ENCODE results near the gene HOXD4.

HOXD4 gene

DNA sequence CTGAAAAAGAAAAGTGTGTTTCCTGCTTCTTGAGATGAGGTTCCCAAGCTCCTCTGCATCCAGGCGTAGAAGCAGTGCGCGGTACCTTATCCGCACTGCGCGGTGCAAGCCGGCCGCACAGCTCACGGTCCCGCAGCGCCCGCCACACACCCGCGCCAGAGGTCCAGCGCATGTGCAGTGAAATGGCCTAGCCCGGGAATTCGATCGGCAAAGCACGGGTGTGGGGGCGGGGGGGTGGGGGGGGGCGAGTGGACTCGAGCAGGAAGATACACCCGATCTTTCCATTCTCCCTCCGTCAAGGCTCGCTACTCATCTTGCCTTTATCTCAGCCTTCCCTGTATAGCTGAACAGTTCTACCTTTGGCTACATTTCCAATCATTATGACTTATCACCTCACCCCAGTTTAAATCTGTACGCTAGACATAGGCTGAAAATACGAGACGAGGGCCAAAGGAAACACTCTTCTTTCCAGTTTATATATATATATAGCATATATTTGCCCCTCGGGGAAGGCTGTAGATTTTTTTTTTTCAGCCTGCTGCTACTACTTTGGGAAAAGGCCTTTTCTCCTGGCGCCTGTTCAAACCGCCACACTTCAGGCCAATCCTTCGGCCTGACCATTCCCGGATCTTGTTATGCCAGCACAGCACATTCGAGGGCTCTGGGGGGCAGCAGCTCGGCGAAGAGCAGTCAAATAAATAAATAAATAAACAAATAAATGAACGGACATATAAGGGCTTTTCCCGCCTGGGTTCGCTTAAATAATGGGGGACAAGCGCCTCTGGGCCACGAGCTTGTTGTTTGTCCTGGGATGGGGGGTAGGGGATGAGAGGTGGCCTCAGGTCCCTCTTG, 11.5 kb upstream of the HOXD4 start:
- no peak for DNase-seq (ENCODE audit: low read depth in 2 of 2)

DNA sequence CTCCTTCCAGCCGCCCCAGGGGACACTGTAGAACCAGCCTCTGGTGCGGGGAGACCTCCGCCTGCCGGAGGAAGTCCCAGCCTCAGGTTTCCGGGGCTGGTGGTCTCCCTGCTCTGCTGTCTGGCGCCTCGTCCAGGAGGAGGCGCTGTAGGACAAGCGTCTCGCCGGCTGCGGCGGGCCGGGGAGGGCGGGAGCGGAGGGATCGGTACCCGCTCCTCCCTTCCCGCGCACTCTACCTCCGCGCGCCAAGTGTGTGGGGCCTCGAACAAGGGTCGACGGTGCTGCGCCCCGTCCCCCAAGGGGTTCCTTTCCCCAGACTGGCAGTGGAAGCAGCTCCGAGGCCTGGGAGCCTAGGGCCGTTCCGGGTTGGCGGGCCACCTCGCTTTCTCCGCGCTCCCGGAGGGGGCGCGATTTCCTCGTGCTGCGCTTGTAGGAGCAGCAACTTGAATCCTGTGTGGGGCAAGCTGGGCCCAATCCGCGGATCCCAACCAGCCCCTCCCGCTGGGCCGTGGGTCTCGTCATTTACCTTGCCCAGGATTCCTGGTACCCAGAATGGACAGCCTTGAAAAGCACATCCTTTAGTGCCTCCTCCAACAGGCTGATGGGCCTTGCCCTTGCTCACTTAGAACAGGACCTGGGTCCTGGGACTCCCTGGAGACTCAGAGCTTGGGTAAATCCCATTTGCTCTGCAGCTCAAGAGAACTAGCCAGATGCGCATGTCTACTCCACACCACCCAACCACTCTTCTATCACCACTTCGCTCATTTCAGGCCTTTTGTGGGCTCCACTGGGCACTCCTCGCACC, 10.6 kb upstream of the HOXD4 start:
- peak; percentile 43 to 53 for DNase-seq (ENCODE audit: low read depth in 2 of 2)

- DNase-seq (ENCODE audit: low read depth in 2 of 2), result no peak
Measured at GRCh38 chr2:176142281-176142680, 9.1 kb upstream of the HOXD4 start.

DNA sequence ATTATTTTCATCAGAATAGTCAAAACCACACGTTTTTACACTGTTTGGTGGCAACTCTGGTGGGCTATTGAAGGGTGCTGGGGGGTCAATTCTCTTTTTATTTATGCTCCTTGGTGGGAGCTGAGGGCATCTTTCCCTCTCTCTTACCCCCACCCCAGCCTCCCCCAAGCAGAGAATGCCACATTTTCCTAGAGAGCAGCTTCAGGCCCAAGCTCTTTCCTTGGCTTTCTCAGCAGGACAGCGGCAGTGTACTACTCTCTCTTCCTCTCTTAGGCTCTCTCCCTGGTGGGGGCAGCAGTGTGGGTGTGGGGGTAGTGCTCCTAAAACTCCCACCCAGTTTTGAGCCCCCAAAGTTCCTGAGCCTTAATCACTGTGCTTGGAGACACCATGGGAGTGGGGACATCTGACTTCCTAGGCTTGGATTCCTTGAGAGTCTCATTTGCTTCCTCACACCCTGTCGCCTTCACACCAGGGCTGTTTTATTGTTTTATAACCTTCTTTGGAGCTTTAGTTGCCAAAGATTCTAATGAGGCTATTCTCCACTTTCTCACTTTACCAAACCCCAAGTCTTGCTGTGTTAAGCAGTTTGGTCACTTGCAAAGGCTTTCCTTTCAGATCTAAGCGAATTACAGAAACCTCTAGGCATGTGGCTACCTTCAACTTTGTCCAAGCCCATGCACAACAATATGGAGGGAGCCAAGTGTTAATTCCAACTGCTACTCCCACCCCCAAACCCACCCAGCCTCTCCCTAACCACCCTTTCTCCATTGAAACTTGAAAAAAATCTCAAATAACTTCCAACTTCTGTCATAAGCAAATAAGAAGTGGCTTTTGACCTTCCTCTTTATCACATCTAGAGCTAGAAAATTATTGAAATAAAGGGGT, 6.0 kb upstream of the HOXD4 start:
- no peak for DNase-seq (ENCODE audit: low read depth in 2 of 2)

- DNase-seq (ENCODE audit: low read depth in 2 of 2), result no peak
Measured at GRCh38 chr2:176146101-176146500, 5.2 kb upstream of the HOXD4 start.

GRCh38 chr2:176146645-176147044, 4.7 kb upstream of the HOXD4 start:
- no peak for DNase-seq (ENCODE audit: low read depth in 2 of 2)

- DNase-seq (ENCODE audit: low read depth in 2 of 2), result no peak
Measured at GRCh38 chr2:176147210-176147799, 4.0 kb upstream of the HOXD4 start.

DNA sequence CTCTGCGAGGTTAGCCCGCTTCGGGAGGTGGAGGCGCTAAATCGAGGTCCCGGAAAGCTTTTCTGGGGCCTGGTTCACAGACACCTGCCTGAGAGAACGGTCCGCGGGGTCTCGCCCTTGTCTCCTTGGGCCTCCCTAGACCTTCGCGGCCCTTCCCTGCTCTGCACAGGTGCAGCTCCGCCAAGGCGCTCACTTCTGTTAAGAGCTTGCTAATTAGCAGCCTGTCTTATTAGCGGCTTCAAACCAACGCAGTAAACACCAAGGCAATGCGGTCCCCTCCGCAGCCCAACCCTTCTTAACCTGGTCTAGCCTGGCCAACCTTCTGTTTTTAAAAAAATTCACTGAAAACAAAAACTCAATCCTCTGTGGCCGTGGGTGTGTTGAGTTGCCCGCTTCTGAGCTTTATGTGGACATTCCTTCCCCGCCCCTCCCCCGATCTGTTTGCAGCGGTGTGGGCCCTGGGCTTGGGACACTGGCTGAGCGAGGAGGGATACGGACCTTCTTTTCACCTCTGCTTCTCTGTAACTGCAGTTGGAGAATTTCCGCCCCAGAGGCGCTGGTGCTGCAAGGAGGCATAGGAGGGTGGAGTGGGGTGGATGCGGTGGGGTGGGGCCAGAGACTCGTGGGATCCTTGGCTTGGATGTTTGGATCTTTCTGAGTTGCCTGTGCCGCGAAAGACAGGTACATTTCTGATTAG, 3.4 kb upstream of the HOXD4 start:
- DNase-seq (ENCODE audit: low read depth in 2 of 2), result no peak

DNA sequence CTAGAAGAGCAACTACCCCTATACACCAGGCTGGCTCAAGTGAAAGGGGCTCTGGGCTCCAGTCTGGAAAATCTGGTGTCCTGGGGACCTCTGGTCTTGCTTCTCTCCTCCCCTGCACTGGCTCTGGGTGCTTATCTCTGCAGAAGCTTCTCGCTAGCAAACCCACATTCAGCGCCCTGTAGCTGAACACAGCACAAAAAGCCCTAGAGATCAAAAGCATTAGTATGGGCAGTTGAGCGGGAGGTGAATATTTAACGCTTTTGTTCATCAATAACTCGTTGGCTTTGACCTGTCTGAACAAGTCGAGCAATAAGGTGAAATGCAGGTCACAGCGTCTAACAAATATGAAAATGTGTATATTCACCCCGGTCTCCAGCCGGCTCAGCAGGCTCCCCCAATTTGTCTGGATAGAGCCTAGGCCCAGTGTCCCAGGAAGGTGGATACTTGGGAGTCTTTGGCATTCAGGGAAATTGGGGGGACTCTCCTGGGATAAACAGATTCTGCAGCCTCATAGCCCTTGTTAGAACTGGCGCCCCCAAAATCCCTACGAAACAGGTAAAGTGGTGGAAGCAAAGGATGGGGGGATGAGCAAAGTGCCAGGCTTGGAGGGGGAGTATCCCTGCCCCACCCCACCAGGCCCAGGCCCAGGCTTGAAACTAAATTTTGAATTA, 2.5 kb upstream of the HOXD4 start:
- no peak for DNase-seq (ENCODE audit: low read depth in 2 of 2)

GRCh38 chr2:176149481-176149938, 1.8 kb upstream of the HOXD4 start:
- no peak for DNase-seq (ENCODE audit: low read depth in 2 of 2)

GRCh38 chr2:176149939-176150583, 1.3 kb upstream of the HOXD4 start:
- no peak for DNase-seq (ENCODE audit: low read depth in 2 of 2)

GRCh38 chr2:176150584-176151441, 537 bp upstream of the HOXD4 start:
- DNase-seq (ENCODE audit: low read depth in 2 of 2), result no peak

DNA sequence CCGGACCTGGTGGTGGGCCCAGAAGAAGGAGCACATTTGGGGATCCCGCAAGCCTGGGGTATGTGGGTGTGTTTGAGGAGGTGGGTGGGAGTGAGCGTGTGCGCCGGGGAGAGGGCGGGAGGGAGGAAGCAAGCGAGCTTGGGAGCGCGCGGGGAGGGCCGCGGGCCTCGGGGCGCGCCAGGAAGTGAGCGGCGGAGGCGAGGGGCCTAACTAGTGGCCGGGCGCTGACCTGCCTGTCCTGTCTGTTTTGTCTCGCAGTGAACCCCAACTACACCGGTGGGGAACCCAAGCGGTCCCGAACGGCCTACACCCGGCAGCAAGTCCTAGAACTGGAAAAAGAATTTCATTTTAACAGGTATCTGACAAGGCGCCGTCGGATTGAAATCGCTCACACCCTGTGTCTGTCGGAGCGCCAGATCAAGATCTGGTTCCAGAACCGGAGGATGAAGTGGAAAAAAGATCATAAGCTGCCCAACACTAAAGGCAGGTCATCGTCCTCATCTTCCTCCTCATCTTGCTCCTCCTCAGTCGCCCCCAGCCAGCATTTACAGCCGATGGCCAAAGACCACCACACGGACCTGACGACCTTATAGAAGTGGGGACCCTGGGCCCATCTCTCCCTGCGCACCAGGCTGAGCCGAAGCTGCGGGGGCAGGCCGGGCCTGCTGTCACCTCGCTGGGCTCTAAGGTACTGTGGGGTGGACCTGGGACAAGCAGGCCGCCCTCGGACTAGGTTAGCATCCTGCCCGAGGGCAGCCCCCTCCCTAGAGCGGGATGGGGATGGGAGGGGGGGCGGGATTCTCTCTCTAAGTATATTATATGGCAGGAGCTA, 1.2 kb downstream of the HOXD4 start:
- no peak for DNase-seq (ENCODE audit: low read depth in 2 of 2)

DNA sequence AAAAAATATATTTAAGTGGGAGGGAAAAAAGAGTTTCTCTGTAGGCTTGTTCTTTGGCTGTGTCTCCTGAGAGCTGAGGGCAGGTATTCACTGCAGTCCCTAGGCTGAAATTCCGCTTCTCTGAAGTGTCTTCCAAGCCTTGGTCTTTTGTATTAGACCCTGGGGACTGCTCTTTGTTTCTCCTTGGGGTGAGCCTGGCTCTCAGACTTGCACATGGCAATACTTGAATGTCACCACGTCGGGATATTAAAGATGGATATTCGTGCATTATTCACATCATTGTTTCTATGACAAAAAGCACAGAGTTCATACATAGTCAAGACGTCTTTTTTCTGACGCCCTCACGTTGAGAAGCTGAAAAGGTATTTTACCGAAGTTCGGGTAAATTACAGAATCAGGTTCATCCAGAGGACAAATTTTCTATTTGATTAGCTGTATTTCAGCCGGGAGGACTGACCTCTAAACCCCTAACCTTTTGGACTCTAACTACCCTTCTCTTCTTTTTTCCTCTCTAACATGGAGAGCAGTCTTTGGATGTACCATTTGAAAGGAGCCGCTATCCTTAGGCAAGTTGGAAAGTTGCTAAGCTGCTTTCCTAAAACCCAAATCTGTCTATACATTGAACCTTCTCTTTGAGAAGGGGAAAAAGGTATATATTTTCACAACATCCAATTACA, 3.4 kb downstream of the HOXD4 start:
- no peak for DNase-seq (ENCODE audit: low read depth in 2 of 2)

- DNase-seq (ENCODE audit: low read depth in 2 of 2), result no peak
Measured at GRCh38 chr2:176155356-176156044, 4.2 kb downstream of the HOXD4 start.

DNA sequence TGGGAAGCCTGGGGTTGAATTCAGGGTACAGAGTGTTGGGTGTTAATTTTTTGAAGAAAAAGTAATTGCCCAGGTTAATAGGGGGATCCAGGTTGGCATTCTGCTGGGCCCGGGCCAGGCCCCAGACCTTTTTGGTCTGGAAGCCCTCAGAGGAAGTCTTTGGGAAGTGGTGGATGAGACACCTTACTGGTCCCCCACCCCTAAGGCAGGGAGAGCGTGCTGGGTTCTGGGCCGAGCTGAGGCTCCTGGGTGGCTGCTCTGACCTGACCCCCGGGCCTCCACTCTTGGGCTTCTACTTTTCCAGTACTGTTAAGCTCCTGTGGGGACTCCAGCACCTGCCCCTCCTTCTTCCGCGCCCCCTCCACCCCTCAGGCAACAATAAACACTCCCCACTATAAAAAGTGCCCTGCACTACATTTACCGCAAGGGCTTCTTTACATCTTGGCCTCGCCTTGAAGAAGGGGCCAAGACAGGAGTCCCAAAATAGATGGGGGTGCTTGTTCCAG, 5.0 kb downstream of the HOXD4 start:
- DNase-seq (ENCODE audit: low read depth in 2 of 2), result no peak

Measured in stimulated activated CD4-positive, alpha-beta T cell treated with anti-CD3 and anti-CD28 coated beads, Interleukin-12 subunit alpha, Interleukin-12 subunit beta, amount 100 ng/mL, for 24 hours (primary cell).